Spleen (tissue), 7 donors: Measurements from ENCODE around the gene HSPA12A.

Experiments
- CTCF ChIP-seq, 11 experiments: fragments of 200-600 bp in 7 of 11; fragments of 450-650 bp in 4 of 11; sonication (generic) in 4 of 11; IDR thresholded peaks in 8 of 11; conservative IDR thresholded peaks in 3 of 11; 1 replicate in 7 of 11; 2 replicates in 4 of 11; pipeline versions ENCODE4 v1.4.0 to v1.8.0; 2016 to 2021; ENCODE audit warnings: antibody characterized with exemption in 11 of 11, inconsistent platforms in 4 of 11, mild to moderate bottlenecking in 1 of 11
- POLR2AphosphoS5 ChIP-seq, 3 donors: sonication (generic); formaldehyde crosslinking; IDR thresholded peaks; one replicate each; pipeline ENCODE4 v1.5.1; 2017; ENCODE audit warnings: antibody characterized with exemption in 3 of 3
- donor health status: DM: no; HTN: no; CAD: no; lungs with moderate emphysema.
- donor health status: DM: no; HTN: no; CAD: no.
- donor health status: DM: no; HTN: no; CAD: no.

- TF ChIP-seq CTCF (IDR thresholded peaks at IDR 0.05 in 8 of 11, conservative IDR thresholded peaks at IDR 0.05 in 3 of 11) = no peak
- no peak for TF ChIP-seq POLR2AphosphoS5 (IDR thresholded peaks at IDR 0.05)
Measured at GRCh38 chr10:116738339-116738738, 4.0 kb downstream of the HSPA12A start.
